Left renal cortex interstitium (tissue), 4 donors: ENCODE measurements around the gene TTC7B. TPM values are rescaled to one million over a fixed set of nuclear protein-coding genes. Genes with fewer than 3 reads are reported as not detected.

ENCODE experiments used
- DNase-seq, 4 donors: peaks; one replicate each; pipeline ENCODE4 v3.0.0-alpha.2; 2013; ENCODE audit warnings: low read depth in 4 of 4, low spot score in 2 of 4, missing footprints in 1 of 4
- polyA plus RNA-seq, 4 donors: library from polyadenylated mRNA; unstranded; fragments of 120-200 nt; gene quantifications; one replicate each; pipeline ENCODE4 v1.2.1, GENCODE V29; 2013; ENCODE audit not compliant: insufficient read length in 4 of 4

TTC7B gene
- polyA plus RNA-seq, 4 donors: 42.1 to 52.1 (median 45.3) TPM

- DNase-seq: no peak
Measured at GRCh38 chr14:90743425-90743824, 72.8 kb downstream of the TTC7B start.

- no peak for DNase-seq
Measured at GRCh38 chr14:90742729-90743128, 73.5 kb downstream of the TTC7B start.

- DNase-seq: no peak
Measured at GRCh38 chr14:90742252-90742651, 74.0 kb downstream of the TTC7B start.

GRCh38 chr14:90741682-90741946 is 74.6 kb downstream of the TTC7B start:
- no peak for DNase-seq

GRCh38 chr14:90740946-90741681 is 75.1 kb downstream of the TTC7B start:
- DNase-seq: no peak

- DNase-seq: no peak
Measured at GRCh38 chr14:90740081-90740480, 76.1 kb downstream of the TTC7B start.

- DNase-seq: no peak
Measured at GRCh38 chr14:90739318-90740068, 76.7 kb downstream of the TTC7B start.

- DNase-seq: no peak
Measured at GRCh38 chr14:90733139-90733808, 83.0 kb downstream of the TTC7B start.

- no peak for DNase-seq
Measured at GRCh38 chr14:90732718-90733117, 83.5 kb downstream of the TTC7B start.

GRCh38 chr14:90732139-90732538 is 84.1 kb downstream of the TTC7B start:
- DNase-seq: no peak

GRCh38 chr14:90731487-90731886 is 84.7 kb downstream of the TTC7B start:
- no peak for DNase-seq

GRCh38 chr14:90730206-90730766 is 85.9 kb downstream of the TTC7B start:
- no peak for DNase-seq

GRCh38 chr14:90728951-90729350 is 87.3 kb downstream of the TTC7B start:
- DNase-seq: no peak

- no peak for DNase-seq
Measured at GRCh38 chr14:90727082-90727481, 89.1 kb downstream of the TTC7B start.

- peak in 1 of 4 donors; percentile 29 for DNase-seq
Measured at GRCh38 chr14:90726656-90727055, 89.6 kb downstream of the TTC7B start.

GRCh38 chr14:90724866-90725265 is 91.4 kb downstream of the TTC7B start:
- no peak for DNase-seq

GRCh38 chr14:90722590-90722989 is 93.6 kb downstream of the TTC7B start:
- DNase-seq: no peak

- no peak for DNase-seq
Measured at GRCh38 chr14:90721619-90722305, 94.5 kb downstream of the TTC7B start.

- no peak for DNase-seq
Measured at GRCh38 chr14:90720832-90721231, 95.4 kb downstream of the TTC7B start.

- no peak for DNase-seq
Measured at GRCh38 chr14:90720336-90720735, 95.9 kb downstream of the TTC7B start.

- no peak for DNase-seq
Measured at GRCh38 chr14:90717916-90718315, 98.3 kb downstream of the TTC7B start.
